ENCODE measurements around the gene CYB561D1.

DNA sequence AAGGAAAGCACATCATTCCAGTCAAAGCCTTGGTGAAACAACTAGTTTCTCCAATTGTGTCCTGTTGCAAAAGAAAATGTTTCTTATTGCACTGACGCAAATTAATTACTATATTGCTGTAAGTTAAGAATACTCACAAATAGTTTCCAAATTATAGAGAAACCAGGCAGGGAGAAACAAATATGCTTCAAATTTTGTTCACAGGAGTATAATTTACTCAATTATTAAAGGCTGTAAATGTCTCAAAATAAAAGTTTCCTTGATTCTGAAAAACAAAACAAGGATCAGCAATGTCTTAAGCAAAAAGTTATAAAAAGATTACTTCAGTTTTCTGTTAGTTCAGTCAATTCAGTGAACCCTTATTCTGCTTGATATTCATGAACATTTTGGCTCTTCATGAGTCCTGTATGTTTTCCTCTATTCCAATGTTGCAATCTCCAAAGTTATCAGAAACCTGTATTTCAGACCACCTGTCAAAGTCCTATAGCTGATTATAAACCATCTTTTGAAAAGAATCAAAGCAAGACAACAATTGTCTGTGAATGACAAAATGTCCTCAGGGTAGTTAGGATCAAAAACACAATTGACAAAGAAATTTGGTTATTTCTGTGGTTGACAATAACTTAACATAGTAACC, 39.3 kb upstream of the CYB561D1 start:
- no peak for TF ChIP-seq CTCF (IDR thresholded peaks at IDR 0.05)
- no peak for TF ChIP-seq POLR2A (IDR thresholded peaks at IDR 0.05)
